Measurements from ENCODE around the gene RPS6KA6. TPM values are rescaled to one million over a fixed set of nuclear protein-coding genes. Genes with fewer than 3 reads are reported as not detected.

RPS6KA6 gene
- total and polyA plus RNA-seq, 2 experiments from 2014 or later: 3.6 to 14.0 TPM

GRCh38 chrX:84144991-84145390 lies 43.0 kb downstream of the RPS6KA6 start (continued):
- TF ChIP-seq CTCF (conservative IDR thresholded peaks at IDR 0.05; ENCODE audit: low read depth in 2 of 2) (no peak), REST (IDR thresholded peaks at IDR 0.05; ENCODE audit: unreplicated experiment) (no peak), NANOG (IDR thresholded peaks at IDR 0.05; ENCODE audit: borderline replicate concordance) (no peak), STAT1 (IDR thresholded peaks at IDR 0.05; ENCODE audit: unreplicated experiment) (no peak), EZH2 (IDR thresholded peaks at IDR 0.05; ENCODE audit: low read depth, unreplicated experiment) (no peak), POLR2AphosphoS5 (IDR thresholded peaks at IDR 0.05; ENCODE audit: low read depth) (no peak), CREB1 (CRISPR knock-in tag; IDR thresholded peaks at IDR 0.05; ENCODE audit: low read depth) (no peak), ZNF114 (CRISPR knock-in tag; IDR thresholded peaks at IDR 0.05) (no peak), JUNB (IDR thresholded peaks at IDR 0.05; ENCODE audit: unreplicated experiment) (no peak), ZNF331 (CRISPR knock-in tag; IDR thresholded peaks at IDR 0.05; ENCODE audit: low read depth) (no peak), ETS1 (IDR thresholded peaks at IDR 0.05) (no peak)

DNA sequence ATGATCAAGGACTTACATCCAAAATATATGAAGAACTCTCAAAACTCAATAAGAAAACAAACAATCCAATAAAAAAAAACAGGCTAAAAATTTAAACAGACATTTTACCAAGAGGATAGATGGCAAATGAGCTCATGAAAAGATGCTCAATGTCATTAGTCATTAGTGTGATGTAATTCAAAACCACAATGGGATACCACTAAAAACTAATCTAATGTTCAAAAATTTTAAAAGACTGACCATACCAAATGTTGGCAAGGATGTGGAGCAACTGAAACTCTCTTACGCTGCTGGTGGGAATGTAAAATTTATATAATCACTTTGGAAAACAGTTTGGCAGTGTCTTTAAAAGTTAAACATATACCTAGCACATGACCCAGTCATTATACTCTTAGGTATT lies 43.7 kb downstream of the RPS6KA6 start:
- H3K27me3 ChIP-seq (ENCODE audit: insufficient read depth): no peaks in the 10 kb centered on the region
- H3K27ac Mint-ChIP-seq: no peak overlapping the region
- H3K79me2 ChIP-seq (replicated peaks; ENCODE audit: insufficient read depth): no peaks in the 10 kb centered on the region
- no peaks in the 10 kb centered on the region for H3K9me2 ChIP-seq (ENCODE audit: insufficient read depth)
- H3K36me3 ChIP-seq (ENCODE audit: insufficient read depth): no peaks in the 10 kb centered on the region
- H3K4me1 ChIP-seq (ENCODE audit: insufficient read depth): no peaks in the 10 kb centered on the region
- H3K4me3 ChIP-seq: no peak overlapping the region
- no peak overlapping the region for H3K4me2 ChIP-seq
- no peaks in the 10 kb centered on the region for H3K4me1 Mint-ChIP-seq
- ATAC-seq (no peak), DNase-seq (ENCODE audit: low spot score) (no peak)
- no peaks in the 10 kb centered on the region for H3K36me3 Mint-ChIP-seq (ENCODE audit: low read depth)
- no peak overlapping the region for H2AFZ ChIP-seq
- H3K4me3 Mint-ChIP-seq: no peak overlapping the region
- no peaks in the 10 kb centered on the region for H4K20me1 ChIP-seq (replicated peaks; ENCODE audit: insufficient read depth)
- no peaks in the 10 kb centered on the region for H3K9me3 Mint-ChIP-seq
- no peak overlapping the region for H3K27ac ChIP-seq (ENCODE audit: low read depth)
- H3F3A ChIP-seq (replicated peaks; ENCODE audit: low read depth): no peaks in the 10 kb centered on the region
- H3K27me3 Mint-ChIP-seq (ENCODE audit: insufficient read depth, low read depth, poor library complexity): no peaks in the 10 kb centered on the region
- no peak for TF ChIP-seq CTCF (conservative IDR thresholded peaks at IDR 0.05; ENCODE audit: low read depth in 2 of 2)
- TF ChIP-seq CREB1 (CRISPR knock-in tag; IDR thresholded peaks at IDR 0.05; ENCODE audit: low read depth): no peak
- TF ChIP-seq EZH2 (IDR thresholded peaks at IDR 0.05; ENCODE audit: low read depth, unreplicated experiment): no peak
- no peak for TF ChIP-seq REST (IDR thresholded peaks at IDR 0.05; ENCODE audit: unreplicated experiment)
- TF ChIP-seq NANOG (IDR thresholded peaks at IDR 0.05; ENCODE audit: borderline replicate concordance): no peak
- TF ChIP-seq EZH2phosphoT487 (IDR thresholded peaks at IDR 0.05; ENCODE audit: unreplicated experiment): no peak
- TF ChIP-seq ETS1 (IDR thresholded peaks at IDR 0.05): no peak
- TF ChIP-seq POLR2AphosphoS5 (IDR thresholded peaks at IDR 0.05; ENCODE audit: low read depth): no peak
- no peak for TF ChIP-seq JUNB (IDR thresholded peaks at IDR 0.05; ENCODE audit: unreplicated experiment)
- no peak for TF ChIP-seq ZNF114 (CRISPR knock-in tag; IDR thresholded peaks at IDR 0.05)
- no peak for TF ChIP-seq ZNF331 (CRISPR knock-in tag; IDR thresholded peaks at IDR 0.05; ENCODE audit: low read depth)
